ENCODE data around the gene PLD1.
A peak's percentile ranks its signal among the peaks of the same experiment; 100 is the strongest.

Gene PLD1

DNA sequence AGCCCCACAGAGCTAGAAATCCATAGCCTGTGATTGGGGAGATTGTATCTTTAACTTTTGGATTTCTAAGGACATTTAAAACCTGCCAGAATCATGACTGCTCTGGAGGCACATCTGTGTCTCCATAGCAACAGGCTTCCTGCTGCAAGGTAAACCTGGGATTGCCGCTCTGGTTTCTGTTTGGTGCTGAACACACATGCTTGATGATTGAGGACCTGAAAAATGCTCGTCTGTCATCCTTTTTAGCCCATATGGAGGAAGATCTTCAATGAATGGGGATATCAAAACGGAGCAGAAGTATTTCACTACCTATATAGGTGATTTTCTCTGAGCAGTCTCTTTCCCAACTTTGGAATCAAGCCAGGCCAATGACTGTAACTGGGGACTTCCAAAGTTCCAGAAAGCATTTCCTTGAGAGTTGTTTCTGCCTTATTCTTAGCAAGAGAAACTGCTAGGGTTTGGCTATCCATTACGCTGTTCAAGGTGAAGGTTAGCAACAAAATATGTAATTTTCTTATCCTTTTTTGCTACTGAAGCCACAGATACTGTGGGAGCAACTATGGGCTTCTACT is 253.6 kb downstream of the PLD1 start:
- DNase-seq = peak; percentile 22

DNA sequence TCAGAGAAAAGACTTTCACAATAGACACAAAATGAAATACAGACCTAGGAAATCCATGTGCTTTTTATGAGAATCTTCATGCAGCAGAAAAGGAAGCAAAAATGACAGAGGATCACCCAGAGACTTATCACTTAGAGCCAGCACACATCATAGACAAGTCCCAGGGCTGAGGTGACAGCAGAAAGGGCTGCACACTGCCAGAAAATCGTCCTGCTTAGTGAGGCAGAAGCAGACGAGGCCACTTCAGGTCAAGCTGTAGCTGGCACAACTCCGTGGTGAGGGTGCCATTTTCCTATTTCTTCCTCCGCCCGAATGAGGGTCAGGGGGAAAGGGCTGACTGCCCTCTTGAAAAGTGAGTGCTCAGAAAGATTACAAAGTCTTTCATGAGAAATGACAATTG is 254.1 kb downstream of the PLD1 start:
- no peak for DNase-seq

DNA sequence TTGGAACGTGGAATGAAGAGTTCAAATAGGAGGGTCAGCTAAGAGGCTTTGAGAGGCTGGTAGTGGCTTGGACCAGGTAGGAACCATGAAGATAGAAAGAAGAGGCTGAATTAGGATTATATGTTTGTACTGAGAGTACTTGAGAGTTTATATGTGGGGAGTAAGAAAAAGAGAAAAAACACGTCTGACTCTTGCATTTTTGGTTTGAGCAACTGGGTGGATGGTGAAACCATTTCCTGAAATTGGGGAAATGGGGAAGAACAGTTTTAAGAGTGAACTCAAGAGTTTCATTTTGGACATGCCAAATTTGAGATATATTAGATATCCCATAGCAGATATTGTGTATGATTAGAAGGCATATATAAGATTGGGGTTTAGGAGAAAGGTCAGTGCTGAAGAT is 257.2 kb downstream of the PLD1 start:
- DNase-seq = no peak

DNA sequence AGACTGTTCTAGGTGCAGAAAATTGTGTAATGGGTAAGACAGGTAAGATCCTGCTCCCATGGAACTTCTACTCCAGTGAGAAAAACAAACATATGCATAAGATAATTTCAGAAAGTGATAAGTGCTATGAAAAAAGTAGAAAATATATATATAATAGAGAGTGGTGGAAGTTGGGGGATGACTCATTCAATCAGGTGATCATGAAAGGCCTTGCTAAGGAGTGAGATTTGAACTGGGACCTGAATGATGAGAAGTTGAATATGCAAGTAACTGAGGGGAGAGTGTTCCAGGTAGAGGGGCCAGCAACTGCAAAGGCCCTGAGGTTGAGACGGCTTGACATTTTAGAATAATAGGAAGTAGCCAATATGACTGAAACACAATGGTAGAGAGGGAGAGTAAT is 257.8 kb downstream of the PLD1 start:
- DNase-seq = no peak

DNA sequence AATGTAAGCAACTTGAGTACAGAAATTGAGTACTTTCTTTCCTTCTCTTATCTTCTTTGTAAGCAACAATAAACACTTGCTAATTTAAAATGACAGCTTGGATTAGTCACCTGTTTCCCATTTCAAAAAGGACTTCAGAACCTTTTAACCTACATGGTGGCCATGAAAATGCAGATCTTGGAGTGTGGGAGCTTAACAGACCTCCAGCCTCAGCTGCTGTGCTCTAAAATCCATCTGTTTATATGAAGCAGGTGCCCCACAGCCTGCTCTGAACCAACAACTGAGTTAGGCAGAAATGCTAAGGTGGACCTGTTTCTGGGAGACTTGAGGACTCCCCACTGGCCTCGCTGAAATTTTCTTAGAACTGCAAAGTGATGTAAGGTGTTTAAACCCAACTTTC is 259.0 kb downstream of the PLD1 start:
- DNase-seq = no peak
